ENCODE measurements around the gene FBXL2. TPM values are rescaled to one million over a fixed set of nuclear protein-coding genes. Genes with fewer than 3 reads are reported as not detected.
"Not testable (repeated sequence)": the region's sequence is repeated elsewhere in the genome, so short reads cannot be mapped to it uniquely, and the experiment has no call there.

The FBXL2 gene
- total and polyA plus RNA-seq, 2 of the 4 experiments (the other 2 are of a cell fraction): 15.8 to 21.0 TPM

DNA sequence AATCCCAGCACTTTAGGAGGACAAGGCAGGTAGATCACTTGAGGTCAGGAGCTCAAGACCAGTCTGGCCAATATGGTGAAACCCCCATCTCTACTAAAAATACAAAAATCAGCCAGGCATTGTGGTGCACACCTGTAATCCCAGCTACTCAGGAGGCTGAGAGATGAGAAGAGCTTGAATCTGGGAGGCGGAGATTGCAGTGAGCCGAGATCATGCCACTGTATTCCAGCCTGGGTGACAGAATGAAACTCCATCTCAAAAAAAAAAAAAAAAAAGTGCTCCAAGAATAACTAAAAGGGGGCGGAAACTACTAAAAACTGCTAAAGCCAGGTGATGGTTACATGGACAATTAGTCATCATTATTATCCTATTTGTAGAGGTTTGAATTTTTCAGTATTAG, 133.6 kb downstream of the FBXL2 start:
- H3K23ac ChIP-seq (ENCODE audit: low read depth, low read length); in situ Hi-C loops (cut with MboI; ENCODE audit: low sequenced_read_pairs); H4K20me1 ChIP-seq (ENCODE audit: insufficient read depth, low read length); CTCF ChIA-PET; H2AFZ ChIP-seq (replicated peaks; ENCODE audit: low read length, poor library complexity); H3K9me3 ChIP-seq (ENCODE audit: control insufficient read depth, insufficient read depth, low read length); H3K9ac ChIP-seq (ENCODE audit: low read depth, low read length); BruUV-seq (replicated peaks); H2BK15ac ChIP-seq (ENCODE audit: low read depth, low read length); POLR2A ChIA-PET (ENCODE audit: unreplicated experiment); DNase-seq; ATAC-seq (ENCODE audit: low read depth); H3K27ac ChIP-seq (ENCODE audit: insufficient read depth, low read length); H3K4ac ChIP-seq (ENCODE audit: low read depth, low read length); H3K14ac ChIP-seq (replicated peaks; ENCODE audit: low read depth, low read length); H4K8ac ChIP-seq (ENCODE audit: low read depth in 2 of 2, low read length in 2 of 2); H2BK20ac ChIP-seq (ENCODE audit: low read depth, low read length); H2AK9ac ChIP-seq (replicated peaks; ENCODE audit: low read depth, low read length, poor library complexity); H3K9me1 ChIP-seq (ENCODE audit: insufficient read depth, low read length); H2BK5ac ChIP-seq (ENCODE audit: low read depth, low read length, poor library complexity, severe bottlenecking); H4K91ac ChIP-seq (ENCODE audit: insufficient read depth, low read depth, low read length); H3K27me3 ChIP-seq (ENCODE audit: control insufficient read depth, insufficient read depth, low read length); H3K18ac ChIP-seq (ENCODE audit: low read depth, low read length); H3K4me3 ChIP-seq (ENCODE audit: insufficient read depth, low read depth, low read length); H4K5ac ChIP-seq (ENCODE audit: low read depth, low read length); H3K4me2 ChIP-seq (ENCODE audit: low read depth, low read length); H2AK5ac ChIP-seq (ENCODE audit: low read depth, low read length); H2BK120ac ChIP-seq (ENCODE audit: low read depth, low read length); H3K4me1 ChIP-seq (ENCODE audit: control insufficient read depth, insufficient read depth, low read length); H3K56ac ChIP-seq (ENCODE audit: extremely low read depth, insufficient read depth, low read length); dilution Hi-C loops (cut with HindIII; ENCODE audit: low sequenced_read_pairs, unreplicated experiment): not testable (repeated sequence)
- no CpG with 5 or more reads among the region's 3 CpGs for WGBS, 2 experiments (ENCODE audit: extremely low coverage in 2 of 2, insufficient read length in 1 of 2)
- H3K36me3 ChIP-seq (ENCODE audit: control insufficient read depth, insufficient read depth, low read length): peaks cover 29% of the 10 kb centered on the region
- intact Hi-C loops (cut with micrococcal nuclease): loop anchor here (1.0 kb wide), 1 partner anchor 9 kb away; no protein-coding TSS in a partner anchor
- peaks cover 25 to 47% of the 10 kb centered on the region in 2 experiments for H3K79me1 ChIP-seq (ENCODE audit: low read depth in 1 of 2, low read length in 2 of 2)
